Breast epithelium (tissue), 3 donors: Measurements from ENCODE around the gene MOCS3.

ENCODE experiments used
- CTCF ChIP-seq, 3 donors: fragments of 450-650 bp; IDR thresholded peaks; one replicate each; pipeline ENCODE4 v1.5.1; 2016 to 2017; ENCODE audit warnings: antibody characterized with exemption in 3 of 3, mild to moderate bottlenecking in 3 of 3, moderate library complexity in 3 of 3
- POLR2A ChIP-seq: fragments of 450-650 bp; IDR thresholded peaks from one replicate; pipeline ENCODE4 v1.6.1; 2016; ENCODE audit warnings: antibody characterized with exemption, mild to moderate bottlenecking, moderate library complexity
- POLR2AphosphoS5 ChIP-seq, 3 donors: sonication (generic); formaldehyde crosslinking; IDR thresholded peaks; one replicate each; pipeline ENCODE4 v1.6.1; 2017; ENCODE audit warnings: antibody characterized with exemption in 3 of 3

GRCh38 chr20:50969435-50969834 is 10.8 kb downstream of the MOCS3 start:
- TF ChIP-seq CTCF (IDR thresholded peaks at IDR 0.05) (no peak), POLR2A (no peak), POLR2AphosphoS5 (IDR thresholded peaks at IDR 0.05) (no peak)
